ENCODE data around the gene SDSL. TPM values are rescaled to one million over a fixed set of nuclear protein-coding genes. Genes with fewer than 3 reads are reported as not detected.

The SDSL gene
- total and polyA plus RNA-seq, 10 of the 15 experiments (the other 5 are each of a cell fraction or from before 2014, with no cell fraction given), result 0.18 to 4.4 (median 1.0) TPM

DNA sequence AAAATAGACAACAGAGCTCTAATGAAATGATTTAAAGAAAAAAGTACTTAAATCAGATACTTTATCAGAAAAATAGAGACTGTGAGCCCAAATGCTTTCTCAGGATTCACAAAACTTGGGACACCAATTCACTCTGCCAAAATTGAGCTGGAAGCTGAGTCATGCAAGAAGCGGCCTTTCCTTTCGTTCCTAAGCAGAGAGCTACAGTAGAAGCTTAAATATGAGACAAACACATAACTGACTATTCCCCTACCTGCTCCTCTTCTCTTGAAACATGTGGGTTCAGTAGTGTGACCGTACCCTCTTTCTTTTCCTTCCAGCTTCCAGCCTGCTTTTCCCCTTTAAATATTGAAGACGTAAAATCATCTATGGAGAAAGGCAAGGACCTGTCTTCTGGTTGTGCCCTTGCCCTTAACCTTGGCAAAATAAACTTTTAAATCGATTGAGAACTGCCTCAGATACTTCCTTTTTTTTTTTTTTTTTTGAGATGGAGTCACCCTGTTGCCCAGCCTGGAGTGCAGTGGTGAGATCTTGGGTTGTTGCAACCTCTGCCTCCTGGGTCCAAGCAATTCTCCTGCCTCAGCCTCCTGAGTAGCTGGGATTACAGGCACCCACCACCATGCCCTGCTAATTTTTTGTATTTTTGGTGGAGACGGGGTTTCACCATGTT is 14.1 kb upstream of the SDSL start:
- Histone ChIP-seq H3K4me1 (ENCODE audit: control insufficient read depth, insufficient read depth, low read length) (peaks cover 10% of the 10 kb centered on the region; the same call in 1 of the 2 replicates), H3K27me3 (replicated peaks in 1 of 2; ENCODE audit: control insufficient read depth in 2 of 2, insufficient read depth in 2 of 2, low read length in 1 of 2) (no peaks in the 10 kb centered on the region), H3K9ac (ENCODE audit: control insufficient read depth, insufficient read depth, low read length) (no peak overlapping the region), H3K4me2 (ENCODE audit: control insufficient read depth, insufficient read depth) (no peak overlapping the region), H3K27ac (ENCODE audit: control insufficient read depth, insufficient read depth) (no peak overlapping the region), H3K9me3 (replicated peaks; ENCODE audit: control insufficient read depth, insufficient read depth, low read length) (no peaks in the 10 kb centered on the region), H3K36me3 (ENCODE audit: control insufficient read depth in 2 of 2, insufficient read depth in 2 of 2, low read length in 1 of 2) (no peaks in the 10 kb centered on the region), H4K20me1 (ENCODE audit: control insufficient read depth, insufficient read depth) (no peaks in the 10 kb centered on the region), H2AFZ (ENCODE audit: control insufficient read depth, low read depth, low read length) (no peak overlapping the region), H3K79me2 (ENCODE audit: control insufficient read depth, insufficient read depth, low read length) (no peaks in the 10 kb centered on the region), H3K4me3 (no peak overlapping the region)
- BruUV-seq (replicated peaks), result no TSS peak
- CTCF ChIA-PET, result interaction anchor here (0.6 kb wide), 1 partner anchor 519 kb away, joined by 3 read pairs; no protein-coding TSS in a partner anchor
- SMC1A ChIA-PET (ENCODE audit: uncharacterized antibody, unreplicated experiment), result interaction anchor here (1.0 kb wide), 1 partner anchor 73 kb away, joined by 3 read pairs; the partner anchor contains the start of gene SLC8B1
- RAD21 ChIA-PET (ENCODE audit: unreplicated experiment), result interaction anchor here (1.0 kb wide), 1 partner anchor 26 kb away, joined by 3 read pairs; no protein-coding TSS in a partner anchor
- no peak for FAIRE-seq
- POLR2A ChIA-PET, result no interaction called here
- intact Hi-C loops (cut with micrococcal nuclease; ENCODE audit: unreplicated experiment), result no loop called here
- 53% methylated on average over 6 of the region's 6 CpGs for WGBS (ENCODE audit: insufficient coverage, insufficient replicate concordance, low lambda C conversion rate, missing lambda C conversion rate)
- in situ Hi-C loops (cut with MboI), result no loop called here
- DNase-seq (ENCODE audit: low read depth, low spot score), result no peak
- no peak for ATAC-seq
- TF ChIP-seq, protein P1, sequence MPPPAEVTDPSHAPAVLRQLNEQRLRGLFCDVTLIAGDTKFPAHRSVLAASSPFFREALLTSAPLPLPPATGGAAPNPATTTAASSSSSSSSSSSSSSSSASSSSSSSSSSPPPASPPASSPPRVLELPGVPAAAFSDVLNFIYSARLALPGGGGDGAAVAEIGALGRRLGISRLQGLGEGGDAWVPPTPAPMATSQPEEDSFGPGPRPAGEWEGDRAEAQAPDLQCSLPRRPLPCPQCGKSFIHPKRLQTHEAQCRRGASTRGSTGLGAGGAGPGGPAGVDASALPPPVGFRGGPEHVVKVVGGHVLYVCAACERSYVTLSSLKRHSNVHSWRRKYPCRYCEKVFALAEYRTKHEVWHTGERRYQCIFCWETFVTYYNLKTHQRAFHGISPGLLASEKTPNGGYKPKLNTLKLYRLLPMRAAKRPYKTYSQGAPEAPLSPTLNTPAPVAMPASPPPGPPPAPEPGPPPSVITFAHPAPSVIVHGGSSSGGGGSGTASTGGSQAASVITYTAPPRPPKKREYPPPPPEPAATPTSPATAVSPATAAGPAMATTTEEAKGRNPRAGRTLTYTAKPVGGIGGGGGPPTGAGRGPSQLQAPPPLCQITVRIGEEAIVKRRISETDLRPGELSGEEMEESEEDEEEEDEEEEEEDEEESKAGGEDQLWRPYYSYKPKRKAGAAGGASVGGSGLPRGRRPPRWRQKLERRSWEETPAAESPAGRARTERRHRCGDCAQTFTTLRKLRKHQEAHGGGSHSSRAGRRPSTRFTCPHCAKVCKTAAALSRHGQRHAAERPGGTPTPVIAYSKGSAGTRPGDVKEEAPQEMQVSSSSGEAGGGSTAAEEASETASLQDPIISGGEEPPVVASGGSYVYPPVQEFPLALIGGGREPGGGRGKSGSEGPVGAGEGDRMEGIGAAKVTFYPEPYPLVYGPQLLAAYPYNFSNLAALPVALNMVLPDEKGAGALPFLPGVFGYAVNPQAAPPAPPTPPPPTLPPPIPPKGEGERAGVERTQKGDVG (CRISPR knock-in tag; IDR thresholded peaks at IDR 0.05), result no peak
- TF ChIP-seq JUNB (IDR thresholded peaks at IDR 0.05) (no peak), NR2C2 (IDR thresholded peaks at IDR 0.05; ENCODE audit: borderline replicate concordance, control insufficient read depth, insufficient read length, low read depth) (no peak), POU2F2 (IDR thresholded peaks at IDR 0.05; ENCODE audit: borderline replicate concordance, low read depth, low read length) (no peak), WRNIP1 (IDR thresholded peaks at IDR 0.05; ENCODE audit: borderline replicate concordance, low read depth, low read length) (no peak), MYB (IDR thresholded peaks at IDR 0.05; ENCODE audit: borderline replicate concordance, low read depth, low read length) (no peak), SRF (IDR thresholded peaks at IDR 0.05; ENCODE audit: low read depth in 2 of 2, low read length in 2 of 2) (no peak), TBL1XR1 (IDR thresholded peaks at IDR 0.05; ENCODE audit: low read depth, low read length) (no peak), SMAD1 (IDR thresholded peaks at IDR 0.05; ENCODE audit: low read depth, partially characterized antibody) (no peak), ATF7 (IDR thresholded peaks at IDR 0.05; ENCODE audit: low read depth) (no peak), RUNX3 (IDR thresholded peaks at IDR 0.05; ENCODE audit: low read length) (no peak)
- TF ChIP-seq, protein P2, sequence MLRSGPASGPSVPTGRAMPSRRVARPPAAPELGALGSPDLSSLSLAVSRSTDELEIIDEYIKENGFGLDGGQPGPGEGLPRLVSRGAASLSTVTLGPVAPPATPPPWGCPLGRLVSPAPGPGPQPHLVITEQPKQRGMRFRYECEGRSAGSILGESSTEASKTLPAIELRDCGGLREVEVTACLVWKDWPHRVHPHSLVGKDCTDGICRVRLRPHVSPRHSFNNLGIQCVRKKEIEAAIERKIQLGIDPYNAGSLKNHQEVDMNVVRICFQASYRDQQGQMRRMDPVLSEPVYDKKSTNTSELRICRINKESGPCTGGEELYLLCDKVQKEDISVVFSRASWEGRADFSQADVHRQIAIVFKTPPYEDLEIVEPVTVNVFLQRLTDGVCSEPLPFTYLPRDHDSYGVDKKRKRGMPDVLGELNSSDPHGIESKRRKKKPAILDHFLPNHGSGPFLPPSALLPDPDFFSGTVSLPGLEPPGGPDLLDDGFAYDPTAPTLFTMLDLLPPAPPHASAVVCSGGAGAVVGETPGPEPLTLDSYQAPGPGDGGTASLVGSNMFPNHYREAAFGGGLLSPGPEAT (IDR thresholded peaks at IDR 0.05; ENCODE audit: low read depth), result no peak
- TF ChIP-seq, protein P3, sequence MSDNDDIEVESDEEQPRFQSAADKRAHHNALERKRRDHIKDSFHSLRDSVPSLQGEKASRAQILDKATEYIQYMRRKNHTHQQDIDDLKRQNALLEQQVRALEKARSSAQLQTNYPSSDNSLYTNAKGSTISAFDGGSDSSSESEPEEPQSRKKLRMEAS (IDR thresholded peaks at IDR 0.05; ENCODE audit: low read depth, low read length), result no peak
- TF ChIP-seq, protein P4, sequence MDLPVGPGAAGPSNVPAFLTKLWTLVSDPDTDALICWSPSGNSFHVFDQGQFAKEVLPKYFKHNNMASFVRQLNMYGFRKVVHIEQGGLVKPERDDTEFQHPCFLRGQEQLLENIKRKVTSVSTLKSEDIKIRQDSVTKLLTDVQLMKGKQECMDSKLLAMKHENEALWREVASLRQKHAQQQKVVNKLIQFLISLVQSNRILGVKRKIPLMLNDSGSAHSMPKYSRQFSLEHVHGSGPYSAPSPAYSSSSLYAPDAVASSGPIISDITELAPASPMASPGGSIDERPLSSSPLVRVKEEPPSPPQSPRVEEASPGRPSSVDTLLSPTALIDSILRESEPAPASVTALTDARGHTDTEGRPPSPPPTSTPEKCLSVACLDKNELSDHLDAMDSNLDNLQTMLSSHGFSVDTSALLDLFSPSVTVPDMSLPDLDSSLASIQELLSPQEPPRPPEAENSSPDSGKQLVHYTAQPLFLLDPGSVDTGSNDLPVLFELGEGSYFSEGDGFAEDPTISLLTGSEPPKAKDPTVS (IDR thresholded peaks at IDR 0.05; ENCODE audit: low read depth, low read length), result no peak
